Activated CD4-positive, alpha-beta T cell treated with anti-CD3 and anti-CD28 coated beads for 36 hours (primary cell): ENCODE data around the gene MRPL48. TPM values are rescaled to one million over a fixed set of nuclear protein-coding genes. Genes with fewer than 3 reads are reported as not detected.
"Not testable (repeated sequence)": the region's sequence is repeated elsewhere in the genome, so short reads cannot be mapped to it uniquely, and the experiment has no call there.

Experiments
- ATAC-seq: fragments of 200-7000 bp; cut with Tn5 transposase; one replicate; pipeline ENCODE4 v1.10.0; 2021; ENCODE audit warnings: mild to moderate bottlenecking, moderate library complexity
- CTCF ChIA-PET: fragments of 350-600 bp; sonication (Branson Sonifier 250); formaldehyde crosslinking; loops from one replicate; lab custom pipeline; 2021; ENCODE audit warnings: antibody characterized with exemption; lab: Charles Lee
- POLR2A ChIA-PET: fragments of 350-600 bp; sonication (Branson Sonifier 250); formaldehyde crosslinking; loops from one replicate; lab custom pipeline; 2021; ENCODE audit warnings: antibody characterized with exemption, inconsistent platforms; lab: Charles Lee
- DNase-seq: peaks from one replicate; pipeline ENCODE4 v3.0.0-alpha.2; 2020
- H3K27ac Mint-ChIP-seq: one replicate; pipeline ENCODE4 v1.8.0; 2021; ENCODE audit warnings: mixed read lengths
- H3K27me3 Mint-ChIP-seq: one replicate; pipeline ENCODE4 v1.8.0; 2021; ENCODE audit warnings: mixed read lengths
- H3K36me3 Mint-ChIP-seq: one replicate; pipeline ENCODE4 v1.8.0; 2021; ENCODE audit warnings: low read depth, mixed read lengths
- H3K4me1 Mint-ChIP-seq: one replicate; pipeline ENCODE4 v1.8.0; 2021; ENCODE audit warnings: mixed read lengths
- H3K4me3 Mint-ChIP-seq: one replicate; pipeline ENCODE4 v1.8.0; 2021; ENCODE audit warnings: mild to moderate bottlenecking, moderate library complexity, mixed read lengths
- H3K9me3 Mint-ChIP-seq: one replicate; pipeline ENCODE4 v1.8.0; 2021; ENCODE audit warnings: low read depth, mixed read lengths
- intact Hi-C, 2 experiments: fragments of 100-400 bp; cut with DNase I in 1 of 2; cut with micrococcal nuclease in 1 of 2; formaldehyde crosslinking; loops; one replicate each; pipeline versions ENCODE4 v1.14.2 to v1.15.1; 2022 to 2024; cut with DNase I, micrococcal nuclease
- total RNA-seq, 2 experiments: library from RNA; stranded (reverse); gene quantifications; one replicate each; pipeline ENCODE4 v1.2.3, GENCODE V29; 2021

The MRPL48 gene
- 10 to 100 TPM; 48.5 to 52.0 TPM for total RNA-seq

GRCh38 chr11:73787643-73788558 is at the start of gene MRPL48:
MRPL48 (plus strand) TSS chr11:73787874; CDS start chr11:73787972, 98 bp downstream.
- ATAC-seq (peak; percentile 99), DNase-seq (peak; percentile 95)
- H3K9me3 Mint-ChIP-seq = no peaks in the 10 kb centered on the region
- H3K4me3 Mint-ChIP-seq = peak within 1 kb of the TSS; percentile 92
- intact Hi-C loops = loop anchor here (1.0 to 5.0 kb wide), 10 partner anchors 9 to 804 kb away; partner anchors contain the start of genes COA4 (in 2 of the 2), PAAF1 (in 2 of the 2), C2CD3 (in 1 of the 2) and FAM168A (in 1 of the 2)
- H3K4me1 Mint-ChIP-seq = peaks cover 9% of the 10 kb centered on the region
- ChIA-PET POLR2A (interaction anchor here (0.6 to 1.2 kb wide), 3 partner anchors 9 to 89 kb away, joined by 3 to 6 read pairs (median 4); partner anchors contain the start of genes COA4 and PAAF1), CTCF (interaction anchor here (0.7 to 2.0 kb wide), 7 partner anchors 8 to 605 kb away, joined by 3 to 5 read pairs (median 4); no protein-coding TSS in a partner anchor)
- H3K27me3 Mint-ChIP-seq = no peaks in the 10 kb centered on the region
- H3K27ac Mint-ChIP-seq = peak within 1 kb of the TSS; percentile 99
- H3K36me3 Mint-ChIP-seq = peaks cover 3% of the 10 kb centered on the region

- H3K9me3 Mint-ChIP-seq = no peaks in the 10 kb centered on the region
- peaks cover 9% of the 10 kb centered on the region for H3K4me1 Mint-ChIP-seq
- ATAC-seq = no peak
- no peaks in the 10 kb centered on the region for H3K27me3 Mint-ChIP-seq
- no peak overlapping the region for H3K27ac Mint-ChIP-seq
- intact Hi-C loops = no loop called here
- ChIA-PET CTCF (interaction anchor here (0.6 kb wide), 1 partner anchor 441 kb away, joined by 3 read pairs; no protein-coding TSS in a partner anchor), POLR2A (no interaction called here)
- H3K36me3 Mint-ChIP-seq = peaks cover 9% of the 10 kb centered on the region
- H3K4me3 Mint-ChIP-seq = no peak overlapping the region
- no peak for DNase-seq
Measured at GRCh38 chr11:73743045-73743444, 44.6 kb upstream of the MRPL48 start.

GRCh38 chr11:73746701-73747100 is 41.0 kb upstream of the MRPL48 start:
- no peak for DNase-seq
- peaks cover 27% of the 10 kb centered on the region for H3K4me1 Mint-ChIP-seq
- H3K9me3 Mint-ChIP-seq = no peaks in the 10 kb centered on the region
- no peak overlapping the region for H3K27ac Mint-ChIP-seq
- H3K36me3 Mint-ChIP-seq = peaks cover 6% of the 10 kb centered on the region
- no peaks in the 10 kb centered on the region for H3K27me3 Mint-ChIP-seq
- intact Hi-C loops = no loop called here
- CTCF ChIA-PET = no interaction called here
- no peak overlapping the region for H3K4me3 Mint-ChIP-seq
- no peak for ATAC-seq
- POLR2A ChIA-PET = interaction anchor here (0.6 kb wide), 1 partner anchor 1078 kb away, joined by 7 read pairs; no protein-coding TSS in a partner anchor

- H3K4me3 Mint-ChIP-seq = no peak overlapping the region
- no peaks in the 10 kb centered on the region for H3K27me3 Mint-ChIP-seq
- intact Hi-C loops = no loop called here
- H3K36me3 Mint-ChIP-seq = peaks cover 6% of the 10 kb centered on the region
- POLR2A ChIA-PET = no interaction called here
- DNase-seq (no peak), ATAC-seq (no peak)
- H3K4me1 Mint-ChIP-seq = peaks cover 38% of the 10 kb centered on the region
- H3K27ac Mint-ChIP-seq = no peak overlapping the region
- H3K9me3 Mint-ChIP-seq = no peaks in the 10 kb centered on the region
- CTCF ChIA-PET = interaction anchor here (1.0 to 1.3 kb wide), 2 partner anchors 11 to 16 kb away, joined by 3 read pairs; no protein-coding TSS in a partner anchor
Measured at GRCh38 chr11:73747762-73748161, 39.9 kb upstream of the MRPL48 start.

GRCh38 chr11:73748300-73748699 is 39.4 kb upstream of the MRPL48 start:
- Mint-ChIP-seq H3K27me3 (no peaks in the 10 kb centered on the region), H3K27ac (no peak overlapping the region), H3K9me3 (no peaks in the 10 kb centered on the region), H3K4me1 (peaks cover 39% of the 10 kb centered on the region), H3K36me3 (peaks cover 3% of the 10 kb centered on the region), H3K4me3 (no peak overlapping the region)
- CTCF ChIA-PET = interaction anchor here (1.0 to 1.3 kb wide), 2 partner anchors 11 to 15 kb away, joined by 3 read pairs; no protein-coding TSS in a partner anchor
- POLR2A ChIA-PET = no interaction called here
- ATAC-seq = no peak
- no peak for DNase-seq
- intact Hi-C loops = no loop called here

- Mint-ChIP-seq H3K27ac (no peak overlapping the region), H3K9me3 (no peaks in the 10 kb centered on the region), H3K4me1 (peaks cover 38% of the 10 kb centered on the region), H3K27me3 (no peaks in the 10 kb centered on the region), H3K36me3 (peaks cover 2% of the 10 kb centered on the region), H3K4me3 (no peak overlapping the region)
- DNase-seq (no peak), ATAC-seq (no peak)
- ChIA-PET CTCF (no interaction called here), POLR2A (no interaction called here)
- intact Hi-C loops = no loop called here
Measured at GRCh38 chr11:73749118-73749517, 38.6 kb upstream of the MRPL48 start.

GRCh38 chr11:73750228-73750627 is 37.4 kb upstream of the MRPL48 start:
- ChIA-PET CTCF (no interaction called here), POLR2A (no interaction called here)
- peaks cover 2% of the 10 kb centered on the region for H3K36me3 Mint-ChIP-seq
- no peak overlapping the region for H3K27ac Mint-ChIP-seq
- no peak for DNase-seq
- intact Hi-C loops = loop anchor here in 1 of 2 experiments (2.0 kb wide), 1 partner anchor 15 kb away; no protein-coding TSS in a partner anchor
- ATAC-seq = no peak
- no peaks in the 10 kb centered on the region for H3K27me3 Mint-ChIP-seq
- no peak overlapping the region for H3K4me3 Mint-ChIP-seq
- no peaks in the 10 kb centered on the region for H3K9me3 Mint-ChIP-seq
- H3K4me1 Mint-ChIP-seq = peaks cover 43% of the 10 kb centered on the region

GRCh38 chr11:73750862-73751261 is 36.8 kb upstream of the MRPL48 start:
- ATAC-seq, H3K36me3 Mint-ChIP-seq, H3K27ac Mint-ChIP-seq, H3K27me3 Mint-ChIP-seq, H3K9me3 Mint-ChIP-seq, DNase-seq, POLR2A ChIA-PET, CTCF ChIA-PET, H3K4me3 Mint-ChIP-seq: not testable (repeated sequence)
- peaks cover 43% of the 10 kb centered on the region for H3K4me1 Mint-ChIP-seq
- intact Hi-C loops = loop anchor here in 1 of 2 experiments (2.0 kb wide), 1 partner anchor 16 kb away; no protein-coding TSS in a partner anchor

- intact Hi-C loops = no loop called here
- no peak for DNase-seq
Measured at GRCh38 chr11:73752216-73752867, 35.3 kb upstream of the MRPL48 start.

GRCh38 chr11:73752903-73753302 is 34.8 kb upstream of the MRPL48 start:
- Mint-ChIP-seq H3K9me3 (no peaks in the 10 kb centered on the region), H3K27ac (no peak overlapping the region), H3K4me3 (no peak overlapping the region), H3K27me3 (no peaks in the 10 kb centered on the region), H3K36me3 (peaks cover 6% of the 10 kb centered on the region), H3K4me1 (peaks cover 41% of the 10 kb centered on the region)
- POLR2A ChIA-PET = interaction anchor here (1.2 kb wide), 1 partner anchor 8 kb away, joined by 4 read pairs; the partner anchor contains the start of gene RAB6A
- intact Hi-C loops = no loop called here
- DNase-seq (no peak), ATAC-seq (no peak)
- CTCF ChIA-PET = interaction anchor here (0.6 to 0.7 kb wide), 2 partner anchors 26 to 52 kb away, joined by 3 read pairs; no protein-coding TSS in a partner anchor

More at GRCh38 chr11:73752216-73752867, 35.3 kb upstream of the MRPL48 start:
- Mint-ChIP-seq H3K4me3 (no peak overlapping the region), H3K4me1 (peaks cover 43% of the 10 kb centered on the region), H3K9me3 (no peaks in the 10 kb centered on the region), H3K27ac (no peak overlapping the region), H3K27me3 (no peaks in the 10 kb centered on the region), H3K36me3 (peaks cover 2% of the 10 kb centered on the region)
- ChIA-PET POLR2A (interaction anchor here (1.2 kb wide), 1 partner anchor 9 kb away, joined by 4 read pairs; the partner anchor contains the start of gene RAB6A), CTCF (interaction anchor here (0.6 to 0.7 kb wide), 2 partner anchors 25 to 225 kb away, joined by 3 read pairs; no protein-coding TSS in a partner anchor)
- ATAC-seq = no peak

GRCh38 chr11:73753938-73754337 is 33.7 kb upstream of the MRPL48 start:
- no peak for ATAC-seq
- Mint-ChIP-seq H3K27ac (no peak overlapping the region), H3K27me3 (no peaks in the 10 kb centered on the region), H3K4me3 (no peak overlapping the region), H3K4me1 (peaks cover 48% of the 10 kb centered on the region), H3K9me3 (no peaks in the 10 kb centered on the region), H3K36me3 (peaks cover 7% of the 10 kb centered on the region)
- DNase-seq = no peak
- ChIA-PET POLR2A (no interaction called here), CTCF (no interaction called here)
- intact Hi-C loops = no loop called here
